Measurements from ENCODE around the gene MINDY3.

Gene MINDY3

DNA sequence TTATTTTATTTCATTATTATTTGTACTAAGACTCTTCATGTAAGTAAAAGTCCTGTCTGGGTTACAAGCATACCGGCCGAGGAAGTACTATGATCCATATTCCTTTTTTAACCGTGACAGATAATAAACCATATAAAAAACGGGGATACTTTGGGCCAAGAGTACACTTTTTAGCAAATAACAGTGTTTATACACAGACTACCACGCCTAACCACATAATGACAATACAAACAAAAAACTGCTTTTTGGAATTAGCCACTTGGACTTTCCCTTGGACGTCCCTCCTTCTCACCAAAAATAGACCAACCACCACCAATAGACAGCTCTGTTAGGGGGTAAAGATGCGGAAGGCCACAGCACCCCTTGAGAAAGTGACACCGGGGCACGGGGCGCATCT, 800 bp downstream of the MINDY3 start:
- no peak for TF ChIP-seq POLR2AphosphoS5 (IDR thresholded peaks at IDR 0.05; ENCODE audit: low read depth, low read length)
- TF ChIP-seq, protein P1, sequence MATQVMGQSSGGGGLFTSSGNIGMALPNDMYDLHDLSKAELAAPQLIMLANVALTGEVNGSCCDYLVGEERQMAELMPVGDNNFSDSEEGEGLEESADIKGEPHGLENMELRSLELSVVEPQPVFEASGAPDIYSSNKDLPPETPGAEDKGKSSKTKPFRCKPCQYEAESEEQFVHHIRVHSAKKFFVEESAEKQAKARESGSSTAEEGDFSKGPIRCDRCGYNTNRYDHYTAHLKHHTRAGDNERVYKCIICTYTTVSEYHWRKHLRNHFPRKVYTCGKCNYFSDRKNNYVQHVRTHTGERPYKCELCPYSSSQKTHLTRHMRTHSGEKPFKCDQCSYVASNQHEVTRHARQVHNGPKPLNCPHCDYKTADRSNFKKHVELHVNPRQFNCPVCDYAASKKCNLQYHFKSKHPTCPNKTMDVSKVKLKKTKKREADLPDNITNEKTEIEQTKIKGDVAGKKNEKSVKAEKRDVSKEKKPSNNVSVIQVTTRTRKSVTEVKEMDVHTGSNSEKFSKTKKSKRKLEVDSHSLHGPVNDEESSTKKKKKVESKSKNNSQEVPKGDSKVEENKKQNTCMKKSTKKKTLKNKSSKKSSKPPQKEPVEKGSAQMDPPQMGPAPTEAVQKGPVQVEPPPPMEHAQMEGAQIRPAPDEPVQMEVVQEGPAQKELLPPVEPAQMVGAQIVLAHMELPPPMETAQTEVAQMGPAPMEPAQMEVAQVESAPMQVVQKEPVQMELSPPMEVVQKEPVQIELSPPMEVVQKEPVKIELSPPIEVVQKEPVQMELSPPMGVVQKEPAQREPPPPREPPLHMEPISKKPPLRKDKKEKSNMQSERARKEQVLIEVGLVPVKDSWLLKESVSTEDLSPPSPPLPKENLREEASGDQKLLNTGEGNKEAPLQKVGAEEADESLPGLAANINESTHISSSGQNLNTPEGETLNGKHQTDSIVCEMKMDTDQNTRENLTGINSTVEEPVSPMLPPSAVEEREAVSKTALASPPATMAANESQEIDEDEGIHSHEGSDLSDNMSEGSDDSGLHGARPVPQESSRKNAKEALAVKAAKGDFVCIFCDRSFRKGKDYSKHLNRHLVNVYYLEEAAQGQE (IDR thresholded peaks at IDR 0.05; ENCODE audit: insufficient read depth in 1 of 2, low read depth in 2 of 2, low read length in 2 of 2) = no peak
- TF ChIP-seq TAF1 (IDR thresholded peaks at IDR 0.05; ENCODE audit: borderline replicate concordance, insufficient read depth, low read length) = no peak
- no peak for TF ChIP-seq FOXP2 (optimal IDR thresholded peaks at IDR 0.05; ENCODE audit: borderline replicate concordance, extremely low read depth, extremely low read length, insufficient read depth)
- TF ChIP-seq SIN3A (IDR thresholded peaks at IDR 0.05; ENCODE audit: borderline replicate concordance, insufficient read depth, low read length) = no peak

DNA sequence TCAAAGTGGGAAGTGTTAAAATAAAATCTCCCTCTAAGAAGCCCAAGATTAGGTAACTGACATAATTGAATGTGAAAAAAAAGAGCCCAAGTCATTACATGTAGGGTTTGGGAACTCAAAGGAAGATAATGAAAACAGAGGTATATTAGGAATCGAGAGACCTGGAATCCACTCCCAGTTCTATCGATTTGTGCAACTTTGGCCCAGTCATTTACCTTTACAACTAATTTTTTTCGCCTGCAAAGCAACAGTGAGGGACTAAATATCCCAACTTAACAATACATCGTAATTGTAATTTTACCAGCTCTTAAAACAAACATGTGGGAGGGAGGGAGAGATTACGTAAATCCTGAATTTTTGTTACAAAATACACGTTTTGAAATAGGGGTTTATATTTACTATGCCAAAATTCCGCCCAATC, 1.4 kb downstream of the MINDY3 start:
- TF ChIP-seq POLR2AphosphoS5 (IDR thresholded peaks at IDR 0.05; ENCODE audit: low read depth, low read length) = no peak
- TF ChIP-seq FOXP2 (optimal IDR thresholded peaks at IDR 0.05; ENCODE audit: borderline replicate concordance, extremely low read depth, extremely low read length, insufficient read depth) = no peak
- no peak for TF ChIP-seq SIN3A (IDR thresholded peaks at IDR 0.05; ENCODE audit: borderline replicate concordance, insufficient read depth, low read length)
- TF ChIP-seq, protein P1 (IDR thresholded peaks at IDR 0.05; ENCODE audit: insufficient read depth in 1 of 2, low read depth in 2 of 2, low read length in 2 of 2) = no peak
- TF ChIP-seq TAF1 (IDR thresholded peaks at IDR 0.05; ENCODE audit: borderline replicate concordance, insufficient read depth, low read length) = no peak

DNA sequence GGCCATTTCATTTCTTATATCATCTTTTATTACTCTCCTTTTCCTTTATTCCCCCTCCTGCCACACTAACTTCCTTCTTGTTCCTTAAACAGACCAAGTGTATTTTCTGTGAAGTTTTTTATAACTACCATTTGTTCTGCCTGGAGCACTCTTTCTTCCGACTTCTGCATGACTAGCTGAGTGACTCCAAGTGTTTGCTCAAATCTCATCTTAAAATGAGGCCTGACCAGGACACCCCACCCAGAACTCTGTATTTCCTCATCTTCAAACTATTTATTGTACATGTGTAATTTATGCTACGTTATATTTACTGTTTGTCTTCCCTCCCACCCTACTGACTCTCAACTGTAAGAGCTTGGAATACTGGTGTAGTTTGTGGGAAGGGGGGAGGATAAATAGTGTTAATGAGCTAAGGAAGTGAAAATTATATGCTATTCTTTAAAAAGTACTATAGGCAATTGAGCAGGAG, 3.2 kb downstream of the MINDY3 start:
- TF ChIP-seq, protein P1 (IDR thresholded peaks at IDR 0.05; ENCODE audit: insufficient read depth in 1 of 2, low read depth in 2 of 2, low read length in 2 of 2) = no peak
- TF ChIP-seq FOXP2 (optimal IDR thresholded peaks at IDR 0.05; ENCODE audit: borderline replicate concordance, extremely low read depth, extremely low read length, insufficient read depth) (no peak), TAF1 (IDR thresholded peaks at IDR 0.05; ENCODE audit: borderline replicate concordance, insufficient read depth, low read length) (no peak), POLR2AphosphoS5 (IDR thresholded peaks at IDR 0.05; ENCODE audit: low read depth, low read length) (no peak), SIN3A (IDR thresholded peaks at IDR 0.05; ENCODE audit: borderline replicate concordance, insufficient read depth, low read length) (no peak)

DNA sequence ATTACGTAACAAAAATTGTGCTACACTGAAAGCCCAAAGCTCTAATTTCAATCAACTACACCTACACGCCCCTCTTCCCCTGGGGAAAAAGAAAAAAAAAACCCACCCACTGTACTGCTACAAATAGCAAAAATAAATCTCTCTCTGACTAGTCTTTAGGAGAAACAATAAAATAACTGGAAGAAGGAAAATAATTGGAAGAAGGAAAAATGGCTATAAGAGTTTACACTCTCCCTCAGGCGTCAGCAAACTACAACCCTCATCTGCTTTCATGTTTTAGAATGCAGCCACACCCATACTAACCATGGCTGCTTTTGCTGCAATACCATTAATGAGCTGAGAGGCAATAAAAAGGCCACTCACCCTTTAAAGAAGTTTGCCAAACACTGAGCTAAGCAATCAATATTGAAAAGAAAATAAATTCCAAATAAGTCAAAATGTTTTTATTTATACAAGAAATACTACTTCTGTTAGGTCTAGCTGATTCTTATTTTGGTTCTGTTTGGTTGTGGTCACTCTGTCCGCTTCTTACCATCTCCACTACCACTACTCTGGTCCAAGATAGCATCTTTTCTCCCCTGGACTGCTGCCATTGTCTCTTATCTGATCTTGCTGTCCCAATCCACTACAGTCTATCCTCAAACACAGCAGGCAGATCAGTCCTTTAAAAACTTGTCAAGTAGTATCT, 3.8 kb downstream of the MINDY3 start:
- TF ChIP-seq SIN3A (IDR thresholded peaks at IDR 0.05; ENCODE audit: borderline replicate concordance, insufficient read depth, low read length) (no peak), FOXP2 (optimal IDR thresholded peaks at IDR 0.05; ENCODE audit: borderline replicate concordance, extremely low read depth, extremely low read length, insufficient read depth) (no peak), POLR2AphosphoS5 (IDR thresholded peaks at IDR 0.05; ENCODE audit: low read depth, low read length) (no peak), TAF1 (IDR thresholded peaks at IDR 0.05; ENCODE audit: borderline replicate concordance, insufficient read depth, low read length) (no peak)
- TF ChIP-seq, protein P1 (IDR thresholded peaks at IDR 0.05; ENCODE audit: insufficient read depth in 1 of 2, low read depth in 2 of 2, low read length in 2 of 2) = no peak

All from PFSK-1 (cell line).